SK-N-SH treated with all-trans-retinoic acid at 6 μM for 48 hours (cell line): Measurements from ENCODE around the gene NOXA1.

Experiments used
- ATAC-seq: fragments of 200-7000 bp; cut with Tn5 transposase; 3 replicates; pipeline ENCODE4 v1.9.1; 2020; ENCODE audit warnings: mild to moderate bottlenecking, moderate library complexity
- ARNTL ChIP-seq: fragments of 450-650 bp; formaldehyde crosslinking; IDR thresholded peaks from 2 replicates; pipeline ENCODE4 v1.5.0; 2020; ENCODE audit warnings: low read depth, mild to moderate bottlenecking, moderate library complexity, borderline replicate concordance
- CREB5 ChIP-seq: fragments of 250-450 bp; sonication (Bioruptor Pico); IDR thresholded peaks from 2 replicates; pipeline ENCODE4 v1.5.1; 2020; ENCODE audit warnings: low read depth, mild to moderate bottlenecking, moderate library complexity
- CSDC2 ChIP-seq: fragments of 250-450 bp; sonication (Bioruptor Pico); IDR thresholded peaks from 2 replicates; pipeline ENCODE4 v1.5.0; 2020; ENCODE audit warnings: mild to moderate bottlenecking, moderate library complexity
- CSRNP3 ChIP-seq: fragments of 250-450 bp; sonication (Bioruptor Pico); IDR thresholded peaks from 2 replicates; pipeline ENCODE4 v1.5.1; 2021; ENCODE audit warnings: mild to moderate bottlenecking, moderate library complexity
- GLIS3 ChIP-seq: fragments of 250-450 bp; sonication (Bioruptor Pico); IDR thresholded peaks from 2 replicates; pipeline ENCODE4 v1.5.0; 2020; ENCODE audit warnings: mild to moderate bottlenecking, moderate library complexity
- ISL1 ChIP-seq: fragments of 250-450 bp; sonication (Bioruptor Pico); IDR thresholded peaks from 2 replicates; pipeline ENCODE4 v2.1.2; 2022; ENCODE audit warnings: mild to moderate bottlenecking, moderate library complexity
- PATZ1 ChIP-seq: fragments of 250-450 bp; sonication (Bioruptor Pico); IDR thresholded peaks from 2 replicates; pipeline ENCODE4 v1.8.0; 2020; ENCODE audit warnings: mild to moderate bottlenecking, moderate library complexity, borderline replicate concordance
- PPARA ChIP-seq: fragments of 250-450 bp; sonication (Bioruptor Pico); IDR thresholded peaks from 2 replicates; pipeline ENCODE4 v1.5.0; 2020; ENCODE audit warnings: mild to moderate bottlenecking, borderline replicate concordance
- RARB ChIP-seq: fragments of 250-450 bp; sonication (Bioruptor Pico); IDR thresholded peaks from 2 replicates; pipeline ENCODE4 v1.8.0; 2021; ENCODE audit warnings: mild to moderate bottlenecking, moderate library complexity
- SNAI2 ChIP-seq: fragments of 250-450 bp; sonication (Bioruptor Pico); IDR thresholded peaks from 2 replicates; pipeline ENCODE4 v1.5.0; 2020; ENCODE audit warnings: mild to moderate bottlenecking, moderate library complexity
- TSHZ2 ChIP-seq: fragments of 250-450 bp; sonication (Bioruptor Pico); IDR thresholded peaks from 2 replicates; pipeline ENCODE4 v1.5.0; 2020; ENCODE audit warnings: mild to moderate bottlenecking, moderate library complexity
- ZC3H10 ChIP-seq: fragments of 250-450 bp; sonication (Bioruptor Pico); IDR thresholded peaks from 2 replicates; pipeline ENCODE4 v1.5.1; 2021; ENCODE audit warnings: mild to moderate bottlenecking, moderate library complexity
- ZFP3 ChIP-seq: fragments of 250-450 bp; sonication (Bioruptor Pico); IDR thresholded peaks from 2 replicates; pipeline ENCODE4 v1.5.0; 2020; ENCODE audit warnings: mild to moderate bottlenecking, moderate library complexity
- ZFP30 ChIP-seq: fragments of 450-650 bp; formaldehyde crosslinking; IDR thresholded peaks from 2 replicates; pipeline ENCODE4 v1.5.0; 2022; ENCODE audit warnings: mild to moderate bottlenecking, moderate library complexity
- ZNF8 ChIP-seq: fragments of 450-650 bp; formaldehyde crosslinking; IDR thresholded peaks from 2 replicates; pipeline ENCODE4 v1.5.0; 2020; ENCODE audit warnings: mild to moderate bottlenecking, moderate library complexity

Gene NOXA1

GRCh38 chr9:137389428-137389746, 33.8 kb upstream of the NOXA1 start (continued):
- TF ChIP-seq TSHZ2 (CRISPR knock-in tag) (no peak), PPARA (no peak), CSRNP3 (no peak), CSDC2 (CRISPR knock-in tag) (no peak), ARNTL (no peak), SNAI2 (CRISPR knock-in tag) (no peak)

- TF ChIP-seq CSRNP3 = no peak
- no peak for TF ChIP-seq ZFP30 (CRISPR knock-in tag)
- no peak for TF ChIP-seq RARB (CRISPR knock-in tag)
- TF ChIP-seq TSHZ2 (CRISPR knock-in tag) = no peak
- TF ChIP-seq GLIS3 (CRISPR knock-in tag) = no peak
Observed at GRCh38 chr9:137390553-137391410, 32.4 kb upstream of the NOXA1 start.

GRCh38 chr9:137391411-137391754, 31.8 kb upstream of the NOXA1 start:
- ATAC-seq = no peak
- TF ChIP-seq PPARA = no peak
- TF ChIP-seq ZC3H10 (CRISPR knock-in tag) = no peak
- TF ChIP-seq PATZ1 (CRISPR knock-in tag) = no peak
- no peak for TF ChIP-seq ISL1
- no peak for TF ChIP-seq CSDC2 (CRISPR knock-in tag)
- TF ChIP-seq ZFP3 (CRISPR knock-in tag) = no peak
- no peak for TF ChIP-seq ARNTL
- TF ChIP-seq ZNF8 = no peak
- no peak for TF ChIP-seq CREB5 (CRISPR knock-in tag)

More at GRCh38 chr9:137390553-137391410, 32.4 kb upstream of the NOXA1 start:
- no peak for ATAC-seq
